HepG2 (cell line): ENCODE data around the gene ALG3. TPM values are rescaled to one million over a fixed set of nuclear protein-coding genes. Genes with fewer than 3 reads are reported as not detected.

Source experiments
- ATAC-seq: fragments of 200-7000 bp; cut with Tn5 transposase; 3 replicates; pipeline ENCODE4 v1.9.1; 2020; ENCODE audit warnings: mild to moderate bottlenecking, moderate library complexity
- BruUV-seq: library from RNA; stranded (reverse); fragments of 400-500 nt; replicated peaks from 2 replicates; lab custom pipeline; 2021; lab: Mats Ljungman, UMichigan
- CTCF ChIA-PET: fragments of 300-600 bp; formaldehyde crosslinking; extraction: SDS; loops from one replicate; lab custom pipeline; 2021; ENCODE audit warnings: low total read pairs, inconsistent platforms, low intra/inter-chr PET ratio; lab: Yijun Ruan, JAX
- POLR2A ChIA-PET: fragments of 350-600 bp; sonication (Branson Sonifier 250); formaldehyde crosslinking; loops from one replicate; lab custom pipeline; 2020; ENCODE audit warnings: antibody characterized with exemption, inconsistent platforms; lab: Yijun Ruan, JAX
- DNase-seq: peaks from one replicate; pipeline ENCODE4 v3.0.0-alpha.2; 2015; ENCODE audit warnings: low spot score
- FAIRE-seq: peaks from 3 replicates; lab custom pipeline; 2011; peaks lifted over from hg19 to GRCh38; lab: Jason Lieb, UNC
- H2AFZ ChIP-seq: one replicate; pipeline ENCODE4 v1.6.1; 2011; ENCODE audit warnings: low read length, inconsistent platforms
- H3K27ac ChIP-seq: fragments of 300-600 bp; 3 replicates; pipeline ENCODE4 v1.8.0; 2011; ENCODE audit warnings: mixed run types, mild to moderate bottlenecking, mixed read lengths, low read length, inconsistent platforms; ENCODE audit not compliant: insufficient read depth; ENCODE audit errors: extremely low read length
- H3K27me3 ChIP-seq, 2 experiments: fragments of 200-600 bp in 1 of 2; 2 replicates in 1 of 2; 3 replicates in 1 of 2; pipeline versions ENCODE4 v1.6.0 to v1.8.0; 2011; ENCODE audit warnings: low read length in 2 of 2, mild to moderate bottlenecking in 2 of 2, moderate library complexity in 2 of 2, inconsistent platforms in 1 of 2; ENCODE audit not compliant: insufficient read depth in 2 of 2, control insufficient read depth in 1 of 2
- H3K36me3 ChIP-seq, 2 experiments: fragments of 200-600 bp in 1 of 2; replicated peaks in 1 of 2; 2 replicates in 1 of 2; 3 replicates in 1 of 2; pipeline versions ENCODE4 v1.5.1 to v1.8.0; 2011; ENCODE audit warnings: low read length in 2 of 2, inconsistent platforms in 1 of 2; ENCODE audit not compliant: insufficient read depth in 2 of 2, control insufficient read depth in 1 of 2
- H3K4me1 ChIP-seq: 2 replicates; pipeline ENCODE4 v1.5.1; 2012; ENCODE audit warnings: low read length, inconsistent platforms; ENCODE audit not compliant: insufficient read depth
- H3K4me2 ChIP-seq: 2 replicates; pipeline ENCODE4 v1.6.0; 2011; ENCODE audit warnings: low read depth, low read length, inconsistent platforms
- H3K4me3 ChIP-seq, 3 experiments: fragments of 200-600 bp in 1 of 3; sonication (generic), shearing (Covaris generic) in 1 of 3; replicated peaks in 1 of 3; 2 replicates each; pipeline ENCODE4 v1.5.1; 2011 to 2016; ENCODE audit warnings: low read length in 3 of 3, inconsistent platforms in 2 of 3, low read depth in 2 of 3, mild to moderate bottlenecking in 2 of 3, control low read depth in 1 of 3, mixed read lengths in 1 of 3; ENCODE audit not compliant: insufficient read depth in 1 of 3
- H3K79me2 ChIP-seq: one replicate; pipeline ENCODE4 v1.6.1; 2011; ENCODE audit warnings: low read length, inconsistent platforms; ENCODE audit not compliant: insufficient read depth
- H3K9ac ChIP-seq: 2 replicates; pipeline ENCODE4 v1.6.0; 2011; ENCODE audit warnings: mild to moderate bottlenecking, low read depth, low read length, inconsistent platforms; ENCODE audit not compliant: insufficient read depth
- H3K9me3 ChIP-seq: 2 replicates; pipeline ENCODE4 v1.5.1; 2012; ENCODE audit warnings: mild to moderate bottlenecking, low read length
- H4K20me1 ChIP-seq: 2 replicates; pipeline ENCODE4 v1.6.0; 2011; ENCODE audit warnings: inconsistent platforms, mild to moderate bottlenecking, low read length, moderate library complexity; ENCODE audit not compliant: insufficient read depth
- CREM ChIP-seq, 2 experiments: sonication (generic) in 1 of 2; formaldehyde crosslinking in 1 of 2; IDR thresholded peaks; 2 replicates each; pipeline versions ENCODE4 v1.4.0 to v1.6.1; 2016 to 2020; ENCODE audit warnings: antibody characterized with exemption in 1 of 2, mild to moderate bottlenecking in 1 of 2, missing genetic modification reagents in 1 of 2
- MAZ ChIP-seq, 2 experiments: sonication (generic) in 1 of 2; formaldehyde crosslinking in 1 of 2; IDR thresholded peaks; 2 replicates each; pipeline versions ENCODE4 v1.5.0 to v1.6.1; 2012 to 2020; ENCODE audit warnings: low read depth in 2 of 2, mild to moderate bottlenecking in 2 of 2, borderline replicate concordance in 1 of 2, improper control_type of control experiment in 1 of 2, low read length in 1 of 2, missing genetic modification reagents in 1 of 2, moderate library complexity in 1 of 2
- NKX3-1 ChIP-seq: sonication (generic); formaldehyde crosslinking; IDR thresholded peaks from 2 replicates; pipeline ENCODE4 v1.5.0; 2020; ENCODE audit warnings: missing genetic modification reagents
- REPIN1 ChIP-seq: sonication (generic); formaldehyde crosslinking; IDR thresholded peaks from 2 replicates; pipeline ENCODE4 v1.8.0; 2022; ENCODE audit warnings: missing genetic modification reagents, low read depth, mild to moderate bottlenecking, borderline replicate concordance
- SETDB1 ChIP-seq: sonication (generic); formaldehyde crosslinking; IDR thresholded peaks from 2 replicates; pipeline ENCODE4 v1.5.1; 2020; ENCODE audit warnings: missing genetic modification reagents, mild to moderate bottlenecking, borderline replicate concordance
- SNAI1 ChIP-seq: sonication (generic); formaldehyde crosslinking; IDR thresholded peaks from 2 replicates; pipeline ENCODE4 v1.5.0; 2020; ENCODE audit warnings: mild to moderate bottlenecking, missing genetic modification reagents, borderline replicate concordance
- ZNF230 ChIP-seq: sonication (generic); formaldehyde crosslinking; IDR thresholded peaks from 2 replicates; pipeline ENCODE4 v1.4.0; 2020; ENCODE audit warnings: mild to moderate bottlenecking, missing genetic modification reagents
- ZNF30 ChIP-seq: sonication (generic); formaldehyde crosslinking; IDR thresholded peaks from 2 replicates; pipeline ENCODE4 v1.5.0; 2020; ENCODE audit warnings: mild to moderate bottlenecking, missing genetic modification reagents
- ZNF552 ChIP-seq: sonication (generic); formaldehyde crosslinking; IDR thresholded peaks from 2 replicates; pipeline ENCODE4 v1.9.0; 2022; ENCODE audit warnings: missing genetic modification reagents, mild to moderate bottlenecking, borderline replicate concordance
- ZNF775 ChIP-seq: sonication (generic); formaldehyde crosslinking; IDR thresholded peaks from 2 replicates; pipeline ENCODE4 v1.4.0; 2020; ENCODE audit warnings: missing genetic modification reagents, mild to moderate bottlenecking, moderate library complexity, borderline replicate concordance
- WGBS: methylation state at CpG from one replicate; pipeline ENCODE4 v1.1.6; 2017; ENCODE audit warnings: low lambda C conversion rate; 5-methylcytosine and 5-hydroxymethylcytosine counted together
- in situ Hi-C: cut with HindIII; loops from 2 replicates; pipeline ENCODE4 v1.10.0; 2017; ENCODE audit warnings: low pct_unique_long_range_greater_than_20kb; ENCODE audit not compliant: extremely low pct_ligation_motif_present
- intact Hi-C: fragments of 100-400 bp; cut with micrococcal nuclease; formaldehyde crosslinking; loops from one replicate; pipeline ENCODE4 v1.10.0; 2022; ENCODE audit not compliant: unreplicated experiment
- polyA plus RNA-seq, 8 experiments: library from polyadenylated mRNA; depleted of rRNA in 3 of 8; stranded (reverse) in 7 of 8; unstranded in 1 of 8; fragments of >200 nt; fragmentation: Illumina TruSeq in 4 of 8; extraction: Trizol in 4 of 8; gene quantifications; 2 replicates each; pipeline versions ENCODE4 v1.2.1 to v1.2.3, GENCODE V29; 2011 to 2016; ENCODE audit warnings: low read depth in 4 of 8, missing spikeins in 1 of 8, mixed read lengths in 1 of 8; ENCODE audit not compliant: insufficient read depth in 1 of 8
- total RNA-seq, 5 experiments: library from RNA; depleted of rRNA; stranded (reverse); fragments of >200 nt; fragmentation: Illumina TruSeq; extraction: Trizol; gene quantifications; 2 replicates each; pipeline ENCODE4 v1.2.3, GENCODE V29; 2016; ENCODE audit warnings: low read depth in 1 of 5

ALG3 gene
- total and polyA plus RNA-seq, 2 of the 13 experiments (the other 11 are each of a cell fraction or from before 2014, with no cell fraction given) = 46.6 to 57.1 TPM

GRCh38 chr3:184275961-184276910 is 27.5 kb upstream of the ALG3 start, which contains the start of gene ECE2:
TSS of gene ECE2 (plus strand) at chr3:184276022. CDS start at chr3:184276154, 132 bp downstream.
- H4K20me1 ChIP-seq = no peaks in the 10 kb centered on the region
- no peak for TF ChIP-seq REPIN1 (CRISPR knock-in tag)
- TF ChIP-seq SNAI1 (CRISPR knock-in tag) = no peak
- no peak for TF ChIP-seq ZNF30
- TF ChIP-seq NKX3-1 = no peak
- TF ChIP-seq ZNF230 = no peak
- TF ChIP-seq ZNF552 (CRISPR knock-in tag) = no peak
- no peak for TF ChIP-seq MAZ (IDR thresholded peaks at IDR 0.05; ENCODE audit: borderline replicate concordance, low read depth, low read length)
- no peak for TF ChIP-seq MAZ (CRISPR knock-in tag; IDR thresholded peaks at IDR 0.05; ENCODE audit: low read depth)
- TF ChIP-seq ZNF775 = no peak
- no peak for TF ChIP-seq CREM (IDR thresholded peaks at IDR 0.05)
- TF ChIP-seq CREM (CRISPR knock-in tag; IDR thresholded peaks at IDR 0.05) = no peak
- TF ChIP-seq SETDB1 (CRISPR knock-in tag) = no peak
- POLR2A ChIA-PET = no interaction called here
- intact Hi-C loops = no loop called here
- no peak within 1 kb of the TSS for H3K4me3 ChIP-seq
- DNase-seq (no peak), ATAC-seq (peak; percentile 31; the same call in 2 of the 3 replicates), FAIRE-seq (no peak)
- in situ Hi-C loops = no loop called here
- no peaks in the 10 kb centered on the region for H3K36me3 ChIP-seq
- no peaks in the 10 kb centered on the region for H3K79me2 ChIP-seq
- BruUV-seq = no TSS peak
- peaks cover 9 to 50% of the 10 kb centered on the region in 2 experiments; a peak in 4 of 5 replicates for H3K27me3 ChIP-seq
- no peak within 1 kb of the TSS for H3K9ac ChIP-seq
- H3K9me3 ChIP-seq = no peaks in the 10 kb centered on the region
- no peaks in the 10 kb centered on the region for H3K4me1 ChIP-seq
- no peak within 1 kb of the TSS for H2AFZ ChIP-seq
- 31% methylated on average over 30 of the region's 65 CpGs for WGBS
- no peak within 1 kb of the TSS for H3K4me2 ChIP-seq
- CTCF ChIA-PET = no interaction called here
- H3K27ac ChIP-seq = no peak within 1 kb of the TSS
